Breast epithelium (tissue), 3 donors: ENCODE results near the gene IDUA.

Source experiments
- CTCF ChIP-seq, 3 donors: fragments of 450-650 bp; IDR thresholded peaks; one replicate each; pipeline ENCODE4 v1.5.1; 2016 to 2017; ENCODE audit warnings: antibody characterized with exemption in 3 of 3, mild to moderate bottlenecking in 3 of 3, moderate library complexity in 3 of 3
- POLR2A ChIP-seq: fragments of 450-650 bp; IDR thresholded peaks from one replicate; pipeline ENCODE4 v1.6.1; 2016; ENCODE audit warnings: antibody characterized with exemption, mild to moderate bottlenecking, moderate library complexity

- TF ChIP-seq CTCF (IDR thresholded peaks at IDR 0.05) (no peak), POLR2A (no peak)
Observed at GRCh38 chr4:982814-983213, 4.0 kb upstream of the IDUA start.
